Measurements from ENCODE around the gene GPR137B.

Gene GPR137B
- total RNA-seq = 9.2 to 18.0 reads per million in 2 donors

- peak; percentile 23 for DNase-seq
Measured at GRCh38 chr1:236142253-236143103, at the start of gene GPR137B. Gene GPR137B, plus strand, starts transcription at chr1:236142539. Its CDS starts 84 bp downstream, at chr1:236142623.

GRCh38 chr1:236092899-236093298, 49.4 kb upstream of the GPR137B start:
- no peak for DNase-seq

- DNase-seq = no peak
Measured at GRCh38 chr1:236095705-236096520, 46.4 kb upstream of the GPR137B start.

GRCh38 chr1:236096660-236097482, 45.5 kb upstream of the GPR137B start:
- peak; percentile 78 for DNase-seq

- DNase-seq = no peak
Measured at GRCh38 chr1:236098267-236098666, 44.1 kb upstream of the GPR137B start.

GRCh38 chr1:236099355-236099974, 42.9 kb upstream of the GPR137B start:
- DNase-seq = no peak

- no peak for DNase-seq
Measured at GRCh38 chr1:236100799-236101198, 41.5 kb upstream of the GPR137B start.

- DNase-seq = no peak
Measured at GRCh38 chr1:236101233-236102200, 40.8 kb upstream of the GPR137B start.

- no peak for DNase-seq
Measured at GRCh38 chr1:236102611-236103010, 39.7 kb upstream of the GPR137B start.

- DNase-seq = no peak
Measured at GRCh38 chr1:236103059-236103458, 39.3 kb upstream of the GPR137B start.

GRCh38 chr1:236103646-236104218, 38.6 kb upstream of the GPR137B start:
- DNase-seq = peak; percentile 46

- no peak for DNase-seq
Measured at GRCh38 chr1:236107121-236107907, 35.0 kb upstream of the GPR137B start.

- DNase-seq = no peak
Measured at GRCh38 chr1:236108027-236108648, 34.2 kb upstream of the GPR137B start.

- no peak for DNase-seq
Measured at GRCh38 chr1:236110137-236110536, 32.2 kb upstream of the GPR137B start.

- DNase-seq = no peak
Measured at GRCh38 chr1:236111527-236112331, 30.6 kb upstream of the GPR137B start.

- no peak for DNase-seq
Measured at GRCh38 chr1:236112332-236112627, 30.1 kb upstream of the GPR137B start.

GRCh38 chr1:236113324-236114032, 28.9 kb upstream of the GPR137B start:
- DNase-seq = no peak

Measured in T-helper 9 cell (primary cell).